Esophagus muscularis mucosa (tissue), 4 donors: ENCODE data around the gene RNGTT.

Experiments used
- CTCF ChIP-seq, 3 experiments: fragments of 200-600 bp in 2 of 3; fragments of 450-650 bp in 1 of 3; sonication (generic) in 2 of 3; IDR thresholded peaks; one replicate each; pipeline ENCODE4 v1.5.1; 2017 to 2019; ENCODE audit warnings: antibody characterized with exemption in 3 of 3, mild to moderate bottlenecking in 2 of 3, moderate library complexity in 1 of 3
- EP300 ChIP-seq: sonication (generic); formaldehyde crosslinking; IDR thresholded peaks from one replicate; pipeline ENCODE4 v1.6.1; 2017; ENCODE audit warnings: antibody characterized with exemption
- POLR2A ChIP-seq: fragments of 450-650 bp; IDR thresholded peaks from one replicate; pipeline ENCODE4 v1.6.1; 2017; ENCODE audit warnings: antibody characterized with exemption, moderate library complexity, mild to moderate bottlenecking, low read depth
- POLR2AphosphoS5 ChIP-seq, 2 donors: sonication (generic); formaldehyde crosslinking; IDR thresholded peaks; one replicate each; pipeline ENCODE4 v1.6.1; 2017; ENCODE audit warnings: antibody characterized with exemption in 2 of 2

- no peak for TF ChIP-seq CTCF (IDR thresholded peaks at IDR 0.05)
- TF ChIP-seq POLR2A, result no peak
- TF ChIP-seq EP300, result no peak
- TF ChIP-seq POLR2AphosphoS5 (IDR thresholded peaks at IDR 0.05), result no peak
Observed at GRCh38 chr6:88952065-88952704, 11.2 kb downstream of the RNGTT start.
